MM.1S (cell line): Measurements from ENCODE around the gene LEMD3.
A peak's percentile ranks its signal among the peaks of the same experiment; 100 is the strongest.
"Not testable (repeated sequence)": the region's sequence is repeated elsewhere in the genome, so short reads cannot be mapped to it uniquely, and the experiment has no call there.

Experiments
- DNase-seq: peaks from one replicate; pipeline ENCODE4 v3.0.0-alpha.2; 2015
- H2AFZ ChIP-seq: fragments of 300-600 bp; sonication (generic); 2 replicates; pipeline ENCODE4 v1.6.0; 2016; ENCODE audit warnings: antibody characterized with exemption, low read length
- H3F3A ChIP-seq: fragments of 300-600 bp; sonication (generic); 2 replicates; pipeline ENCODE4 v1.6.1; 2016; ENCODE audit warnings: mild to moderate bottlenecking, antibody characterized with exemption, low read length, moderate library complexity, mixed read lengths; ENCODE audit not compliant: insufficient read depth
- H3K27ac ChIP-seq: fragments of 300-600 bp; sonication (generic); 2 replicates; pipeline ENCODE4 v1.5.1; 2016; ENCODE audit warnings: mild to moderate bottlenecking, low read length
- H3K27me3 ChIP-seq: fragments of 300-600 bp; sonication (generic); replicated peaks from 2 replicates; pipeline ENCODE4 v1.6.0; 2016; ENCODE audit warnings: low read length; ENCODE audit not compliant: insufficient read depth
- H3K36me3 ChIP-seq: fragments of 300-600 bp; sonication (generic); replicated peaks from 2 replicates; pipeline ENCODE4 v1.6.1; 2016; ENCODE audit warnings: mild to moderate bottlenecking, low read length, mixed read lengths; ENCODE audit not compliant: insufficient read depth
- H3K4me1 ChIP-seq: fragments of 300-600 bp; sonication (generic); 2 replicates; pipeline ENCODE4 v1.6.1; 2016; ENCODE audit warnings: low read length, mixed read lengths
- H3K4me2 ChIP-seq: fragments of 300-600 bp; sonication (generic); 2 replicates; pipeline ENCODE4 v1.6.0; 2016; ENCODE audit warnings: low read depth, low read length
- H3K4me3 ChIP-seq: fragments of 300-600 bp; sonication (generic); 2 replicates; pipeline ENCODE4 v1.5.1; 2016; ENCODE audit warnings: low read length, mixed read lengths
- H3K79me2 ChIP-seq: fragments of 300-600 bp; sonication (generic); 2 replicates; pipeline ENCODE4 v1.6.1; 2016; ENCODE audit warnings: mixed run types, low read length, mixed read lengths
- H3K9ac ChIP-seq: fragments of 300-600 bp; sonication (generic); 2 replicates; pipeline ENCODE4 v1.6.1; 2016; ENCODE audit warnings: low read length, mixed read lengths
- H3K9me2 ChIP-seq: fragments of 300-600 bp; sonication (generic); replicated peaks from 2 replicates; pipeline ENCODE4 v1.6.1; 2016; ENCODE audit warnings: mild to moderate bottlenecking, low read length, mixed read lengths; ENCODE audit not compliant: insufficient read depth
- H3K9me3 ChIP-seq: fragments of 300-600 bp; sonication (generic); replicated peaks from 2 replicates; pipeline ENCODE4 v1.6.1; 2016; ENCODE audit warnings: mild to moderate bottlenecking, low read length, mixed read lengths; ENCODE audit not compliant: insufficient read depth
- H4K20me1 ChIP-seq: fragments of 300-600 bp; sonication (generic); 2 replicates; pipeline ENCODE4 v1.6.1; 2016; ENCODE audit warnings: mild to moderate bottlenecking, low read length, moderate library complexity, mixed read lengths; ENCODE audit not compliant: insufficient read depth
- CTCF ChIP-seq: fragments of 300-600 bp; sonication (generic); IDR thresholded peaks from 2 replicates; pipeline ENCODE4 v1.5.1; 2016; ENCODE audit warnings: antibody characterized with exemption, low read length, mixed read lengths
- EZH2 ChIP-seq: fragments of 300-600 bp; sonication (generic); optimal IDR thresholded peaks from 2 replicates; pipeline ENCODE3; 2017; ENCODE audit warnings: low read depth, mild to moderate bottlenecking, antibody characterized with exemption, low read length, mixed read lengths
- EZH2phosphoT487 ChIP-seq: fragments of 300-600 bp; sonication (generic); IDR thresholded peaks from 2 replicates; pipeline ENCODE4 v1.6.1; 2018; ENCODE audit warnings: antibody characterized with exemption, low read length

LEMD3 gene

GRCh38 chr12:65280306-65280705 is 110.9 kb downstream of the LEMD3 start:
- Histone ChIP-seq H3K36me3 (no peaks in the 10 kb centered on the region), H3K9ac (no peak overlapping the region), H3K4me1 (0 out of 2 replicates have a peak, but pooled peaks cover 2% of the 10 kb centered on the region), H4K20me1 (no peaks in the 10 kb centered on the region), H3K4me2 (peak overlapping the region; percentile 78; the same call in 1 of the 2 replicates), H3K4me3 (no peak overlapping the region), H3K9me3 (no peaks in the 10 kb centered on the region), H3F3A (0 out of 2 replicates have a peak, but pooled peaks cover 6% of the 10 kb centered on the region), H3K79me2 (peaks cover 14% of the 10 kb centered on the region; the same call in 1 of the 2 replicates), H3K9me2 (no peaks in the 10 kb centered on the region), H3K27me3 (no peaks in the 10 kb centered on the region), H2AFZ (no peak overlapping the region), H3K27ac (no peak overlapping the region)
- no peak for TF ChIP-seq EZH2
- no peak for TF ChIP-seq CTCF
- DNase-seq, result no peak

- peaks cover 14% of the 10 kb centered on the region; the same call in 1 of the 2 replicates for H3K79me2 ChIP-seq
- H3K4me3 ChIP-seq, result no peak overlapping the region
- no peak overlapping the region for H2AFZ ChIP-seq
- 0 out of 2 replicates have a peak, but pooled peaks cover 6% of the 10 kb centered on the region for H3F3A ChIP-seq
- H3K9me3 ChIP-seq, result no peaks in the 10 kb centered on the region
- H3K9ac ChIP-seq, result no peak overlapping the region
- 0 out of 2 replicates have a peak, but pooled peaks cover 2% of the 10 kb centered on the region for H3K4me1 ChIP-seq
- TF ChIP-seq CTCF (no peak), EZH2 (no peak), EZH2phosphoT487 (no peak)
- no peaks in the 10 kb centered on the region for H3K36me3 ChIP-seq
- DNase-seq, result no peak
- no peaks in the 10 kb centered on the region for H3K9me2 ChIP-seq
- H3K27me3 ChIP-seq, result no peaks in the 10 kb centered on the region
- no peak overlapping the region for H3K27ac ChIP-seq
- no peak overlapping the region for H3K4me2 ChIP-seq
- no peaks in the 10 kb centered on the region for H4K20me1 ChIP-seq
Observed at GRCh38 chr12:65282840-65283239, 113.5 kb downstream of the LEMD3 start.

GRCh38 chr12:65285532-65285931 is 116.1 kb downstream of the LEMD3 start:
- H3K9ac ChIP-seq, H3F3A ChIP-seq, H3K4me3 ChIP-seq, H2AFZ ChIP-seq, H3K9me2 ChIP-seq, H3K9me3 ChIP-seq, H3K4me2 ChIP-seq, H4K20me1 ChIP-seq, H3K27ac ChIP-seq, H3K36me3 ChIP-seq, DNase-seq, H3K27me3 ChIP-seq, H3K79me2 ChIP-seq, H3K4me1 ChIP-seq: not testable (repeated sequence)

- Histone ChIP-seq H3K27ac (no peak overlapping the region), H3K36me3 (no peaks in the 10 kb centered on the region), H3K4me1 (no peaks in the 10 kb centered on the region), H3K27me3 (no peaks in the 10 kb centered on the region), H3K4me2 (no peak overlapping the region), H3K9me3 (no peaks in the 10 kb centered on the region), H4K20me1 (no peaks in the 10 kb centered on the region), H3K79me2 (no peaks in the 10 kb centered on the region), H3F3A (no peaks in the 10 kb centered on the region), H3K4me3 (no peak overlapping the region), H2AFZ (no peak overlapping the region), H3K9me2 (no peaks in the 10 kb centered on the region), H3K9ac (no peak overlapping the region)
- TF ChIP-seq EZH2 (no peak), EZH2phosphoT487 (no peak), CTCF (no peak)
- no peak for DNase-seq
Observed at GRCh38 chr12:65287426-65287825, 118.0 kb downstream of the LEMD3 start.
